Mammary epithelial cell (primary cell): Measurements from ENCODE around the gene RNF103.

Experiments
- CTCF ChIP-seq, 2 donors: IDR thresholded peaks in 1 of 2; conservative IDR thresholded peaks in 1 of 2; 2 replicates each; pipeline ENCODE4 v1.5.1; 2011 to 2012; ENCODE audit warnings: inconsistent platforms in 2 of 2, low read length in 2 of 2, mild to moderate bottlenecking in 2 of 2, control low read depth in 1 of 2, low read depth in 1 of 2; ENCODE audit not compliant: insufficient read depth in 1 of 2; ENCODE audit errors: extremely low read depth in 1 of 2
- EZH2 ChIP-seq: IDR thresholded peaks from 2 replicates; pipeline ENCODE4 v1.6.1; 2012; ENCODE audit warnings: low read length, inconsistent platforms, borderline replicate concordance

GRCh38 chr2:86646865-86647264 lies 23.2 kb upstream of the RNF103 start:
- no peak for TF ChIP-seq CTCF (conservative IDR thresholded peaks at IDR 0.05 in 1 of 2, IDR thresholded peaks at IDR 0.05 in 1 of 2; ENCODE audit: extremely low read depth in 1 of 2, insufficient read depth in 1 of 2, low read depth in 1 of 2, low read length in 2 of 2)
- TF ChIP-seq EZH2 = no peak
